K562 (cell line): Measurements from ENCODE around the gene MAPT. TPM values are rescaled to one million over a fixed set of nuclear protein-coding genes. Genes with fewer than 3 reads are reported as not detected.

Source experiments
- CREM ChIP-seq: IDR thresholded peaks from 2 replicates; pipeline ENCODE4 v1.6.1; 2014; ENCODE audit warnings: antibody characterized with exemption, low read depth
- E2F6 ChIP-seq, 2 experiments: IDR thresholded peaks; 2 replicates each; pipeline ENCODE4 v1.6.1; 2011; ENCODE audit warnings: borderline replicate concordance in 1 of 2, control low read depth in 1 of 2, low read depth in 1 of 2, low read length in 1 of 2, mild to moderate bottlenecking in 1 of 2, mixed read lengths in 1 of 2, moderate library complexity in 1 of 2; ENCODE audit not compliant: insufficient read depth in 1 of 2, insufficient read length in 1 of 2, poor library complexity in 1 of 2, severe bottlenecking in 1 of 2; ENCODE audit errors: extremely low read depth in 1 of 2
- ESRRA ChIP-seq: fragments of 450-650 bp; IDR thresholded peaks from 2 replicates; pipeline ENCODE4 v1.6.1; 2014; ENCODE audit warnings: low read depth, mild to moderate bottlenecking, moderate library complexity, borderline replicate concordance
- FOSL1 ChIP-seq: fragments of 200-800 bp; sonication (Bioruptor generic); conservative IDR thresholded peaks from 2 replicates; pipeline ENCODE4 v1.6.1; 2016; ENCODE audit warnings: missing genetic modification characterization, missing compliant biosample characterization
- NFRKB ChIP-seq: fragments of 450-650 bp; IDR thresholded peaks from 2 replicates; pipeline ENCODE4 v1.6.1; 2016; ENCODE audit warnings: low read depth
- PHF20 ChIP-seq: fragments of 450-650 bp; IDR thresholded peaks from 2 replicates; pipeline ENCODE4 v1.6.1; 2018; ENCODE audit not compliant: partially characterized antibody
- PYGO2 ChIP-seq: fragments of 450-650 bp; IDR thresholded peaks from 2 replicates; pipeline ENCODE4 v1.6.1; 2016; ENCODE audit warnings: mild to moderate bottlenecking, missing genetic modification characterization, moderate library complexity, missing compliant biosample characterization
- VEZF1 ChIP-seq: fragments of 200-800 bp; sonication (Bioruptor generic); IDR thresholded peaks from 2 replicates; pipeline ENCODE4 v1.6.1; 2017; ENCODE audit warnings: missing genetic modification characterization, missing compliant biosample characterization
- ZBTB40 ChIP-seq, 2 experiments: fragments of 450-650 bp in 1 of 2; sonication (generic) in 1 of 2; formaldehyde crosslinking in 1 of 2; IDR thresholded peaks; 2 replicates each; pipeline versions ENCODE4 v1.7.1 to v1.9.0; 2016 to 2022; ENCODE audit warnings: inconsistent platforms in 1 of 2, mild to moderate bottlenecking in 1 of 2, missing genetic modification reagents in 1 of 2
- ZBTB9 ChIP-seq: fragments of 450-650 bp; formaldehyde crosslinking; IDR thresholded peaks from 2 replicates; pipeline ENCODE4 v1.4.0; 2020; ENCODE audit warnings: mild to moderate bottlenecking, moderate library complexity
- ZNF445 ChIP-seq: fragments of 250-450 bp; sonication (Bioruptor Pico); IDR thresholded peaks from 2 replicates; pipeline ENCODE4 v1.4.0; 2020; ENCODE audit warnings: low read depth, mild to moderate bottlenecking, moderate library complexity
- ZNF584 ChIP-seq: fragments of 200-800 bp; sonication (Bioruptor generic); IDR thresholded peaks from 2 replicates; pipeline ENCODE4 v1.6.1; 2016; ENCODE audit warnings: low read depth, mild to moderate bottlenecking, missing genetic modification characterization, missing compliant biosample characterization
- polyA plus RNA-seq, 8 experiments: library from polyadenylated mRNA; depleted of rRNA in 4 of 8; stranded (reverse) in 5 of 8; unstranded in 3 of 8; fragments of >200 nt; fragmentation: Nextera tagmentation in 2 of 8; fragmentation: Illumina TruSeq in 1 of 8; extraction: Ambion mirVana in 2 of 8; extraction: Trizol in 1 of 8; gene quantifications; 2 replicates each; pipeline versions ENCODE4 v1.2.1 to v1.2.3, GENCODE V29; 2011 to 2014; ENCODE audit warnings: inconsistent platforms in 1 of 8, missing spikeins in 1 of 8
- total RNA-seq, 7 experiments: library from RNA; depleted of rRNA in 6 of 7; stranded (reverse); fragments of >200 nt in 6 of 7; fragmentation: Illumina TruSeq in 2 of 7; extraction: Trizol in 2 of 7; gene quantifications; 2 replicates each; pipeline versions ENCODE4 v1.2.1 to v1.2.3, GENCODE V29; 2011 to 2021; ENCODE audit warnings: low replicate concordance in 1 of 7

The MAPT gene
- total and polyA plus RNA-seq, 9 of the 15 experiments (the other 6 are each of a cell fraction or from before 2014, with no cell fraction given), result 0.04 to 1.1 (median 0.36) TPM

- TF ChIP-seq ZNF584, result peak; percentile 65
- TF ChIP-seq VEZF1 (CRISPR knock-in tag), result peak; percentile 93
- TF ChIP-seq PHF20, result peak; percentile 39
- TF ChIP-seq ESRRA, result peak; percentile 77; the same call in 1 of the 2 replicates
- no peak for TF ChIP-seq PYGO2 (tag)
- TF ChIP-seq ZBTB9, result no peak
- TF ChIP-seq CREM, result peak; percentile 73
- TF ChIP-seq NFRKB, result 0 out of 2 replicates have a peak, but pooled peaks have one; percentile 33
- no peak for TF ChIP-seq FOSL1 (tag)
- peak; percentile 65 to 86 for TF ChIP-seq E2F6 (IDR thresholded peaks at IDR 0.05; ENCODE audit: borderline replicate concordance in 1 of 2, extremely low read depth in 1 of 2, insufficient read depth in 1 of 2, insufficient read length in 1 of 2, low read depth in 1 of 2, low read length in 1 of 2, poor library complexity in 1 of 2, severe bottlenecking in 1 of 2)
- peak; percentile 44; the same call in 1 of the 2 replicates for TF ChIP-seq ZBTB40 (IDR thresholded peaks at IDR 0.05)
- no peak for TF ChIP-seq ZBTB40 (CRISPR knock-in tag; IDR thresholded peaks at IDR 0.05)
- TF ChIP-seq ZNF445 (CRISPR knock-in tag), result no peak
Observed at GRCh38 chr17:45894022-45894784, at the start of gene MAPT (continued).
